ENCODE results near the gene KIAA0319L.

GRCh38 chr1:35591211-35591610 lies 34.0 kb upstream of the KIAA0319L start:
- no peak for TF ChIP-seq EP300 (IDR thresholded peaks at IDR 0.05)
- TF ChIP-seq, protein P1, sequence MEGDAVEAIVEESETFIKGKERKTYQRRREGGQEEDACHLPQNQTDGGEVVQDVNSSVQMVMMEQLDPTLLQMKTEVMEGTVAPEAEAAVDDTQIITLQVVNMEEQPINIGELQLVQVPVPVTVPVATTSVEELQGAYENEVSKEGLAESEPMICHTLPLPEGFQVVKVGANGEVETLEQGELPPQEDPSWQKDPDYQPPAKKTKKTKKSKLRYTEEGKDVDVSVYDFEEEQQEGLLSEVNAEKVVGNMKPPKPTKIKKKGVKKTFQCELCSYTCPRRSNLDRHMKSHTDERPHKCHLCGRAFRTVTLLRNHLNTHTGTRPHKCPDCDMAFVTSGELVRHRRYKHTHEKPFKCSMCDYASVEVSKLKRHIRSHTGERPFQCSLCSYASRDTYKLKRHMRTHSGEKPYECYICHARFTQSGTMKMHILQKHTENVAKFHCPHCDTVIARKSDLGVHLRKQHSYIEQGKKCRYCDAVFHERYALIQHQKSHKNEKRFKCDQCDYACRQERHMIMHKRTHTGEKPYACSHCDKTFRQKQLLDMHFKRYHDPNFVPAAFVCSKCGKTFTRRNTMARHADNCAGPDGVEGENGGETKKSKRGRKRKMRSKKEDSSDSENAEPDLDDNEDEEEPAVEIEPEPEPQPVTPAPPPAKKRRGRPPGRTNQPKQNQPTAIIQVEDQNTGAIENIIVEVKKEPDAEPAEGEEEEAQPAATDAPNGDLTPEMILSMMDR (IDR thresholded peaks at IDR 0.05): no peak

Data from upper lobe of left lung (tissue), 4 donors.